Measurements from ENCODE around the gene C10orf105. TPM values are rescaled to one million over a fixed set of nuclear protein-coding genes. Genes with fewer than 3 reads are reported as not detected.

C10orf105 gene
- total and polyA plus RNA-seq, 2 of the 8 experiments (the other 6 are each of a cell fraction or from before 2014, with no cell fraction given), result 0.71 to 0.73 TPM

GRCh38 chr10:71671994-71672946, 47.3 kb downstream of the C10orf105 start (continued):
- TF ChIP-seq RXRA (IDR thresholded peaks at IDR 0.05; ENCODE audit: insufficient read depth, low read depth, low read length), result no peak
- no peak for TF ChIP-seq CTCF (IDR thresholded peaks at IDR 0.05; ENCODE audit: control extremely low read depth in 1 of 3, insufficient read depth in 1 of 3, low read depth in 1 of 3, low read length in 3 of 3)
